Upper lobe of right lung (tissue), 1 donor: ENCODE data around the gene TTLL4. TPM values are rescaled to one million over a fixed set of nuclear protein-coding genes. Genes with fewer than 3 reads are reported as not detected.

Experiments
- ATAC-seq: fragments of 200-7000 bp; cut with Tn5 transposase; one replicate; pipeline ENCODE4 v1.9.1; 2020; ENCODE audit warnings: mild to moderate bottlenecking, moderate library complexity
- DNase-seq: peaks from one replicate; pipeline ENCODE4 v3.0.0-alpha.2; 2020
- H3K27ac ChIP-seq: fragments of 200-600 bp; one replicate; pipeline ENCODE4 v1.8.0; 2022
- H3K27me3 ChIP-seq: fragments of 200-600 bp; one replicate; pipeline ENCODE4 v1.8.0; 2022; ENCODE audit warnings: mild to moderate bottlenecking
- H3K36me3 ChIP-seq: fragments of 200-600 bp; one replicate; pipeline ENCODE4 v1.8.0; 2022
- H3K4me1 ChIP-seq: fragments of 200-600 bp; one replicate; pipeline ENCODE4 v1.8.0; 2022
- H3K4me3 ChIP-seq: fragments of 200-600 bp; one replicate; pipeline ENCODE4 v1.8.0; 2022; ENCODE audit warnings: mild to moderate bottlenecking
- H3K9me3 ChIP-seq: fragments of 200-600 bp; one replicate; pipeline ENCODE4 v1.8.0; 2022
- CTCF ChIP-seq: fragments of 200-600 bp; IDR thresholded peaks from one replicate; pipeline ENCODE4 v1.8.0; 2022; ENCODE audit warnings: antibody characterized with exemption
- intact Hi-C: fragments of 100-400 bp; cut with DNase I; formaldehyde crosslinking; loops from one replicate; pipeline ENCODE4 v1.11.0; 2022
- total RNA-seq: library from RNA; stranded (reverse); fragmentation: NEBNext Ultra II Directional; extraction: Animal tissue kit (Norgen Biotek cat#: 25700); gene quantifications from one replicate; pipeline ENCODE4 v1.2.1, GENCODE V29; 2021
- donor health status: DM: no; HTN: yes; CAD: no; lungs with severe emphysema.

TTLL4 gene
- total RNA-seq, 1 donor from 2014 or later, result 29.5 TPM

DNA sequence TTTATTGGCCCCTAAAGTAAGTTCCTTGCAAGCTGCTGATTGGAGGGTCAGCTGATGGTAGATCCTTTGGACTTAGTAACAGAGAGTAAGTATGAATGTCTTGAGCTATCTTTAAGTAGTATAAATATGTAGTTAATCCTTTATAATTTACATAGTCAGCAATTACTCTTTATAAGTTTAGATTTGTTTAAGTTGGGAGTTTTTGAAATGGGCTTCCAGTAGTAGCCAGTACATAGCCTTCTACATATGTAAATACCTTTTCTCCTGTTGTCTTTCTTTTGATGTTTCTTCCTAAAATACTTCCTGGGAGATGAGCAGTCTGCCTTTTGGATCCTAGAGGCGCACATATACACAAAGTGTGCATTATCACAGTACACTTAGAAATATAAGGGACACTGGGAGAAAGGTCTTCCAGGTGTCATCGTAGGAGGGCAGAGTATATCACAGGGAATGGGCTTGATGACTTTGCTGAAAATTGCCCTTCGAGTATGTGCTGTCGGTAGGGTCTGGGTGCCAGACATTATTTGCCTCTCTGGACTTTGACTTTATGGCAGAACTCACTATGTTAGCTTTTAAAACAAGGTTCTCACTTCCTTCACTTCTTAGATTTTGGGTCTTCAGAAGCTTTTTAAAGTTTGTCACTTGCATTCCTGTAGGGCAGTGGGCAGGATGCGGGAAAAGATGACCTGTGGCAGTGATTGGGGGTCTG is 21.6 kb downstream of the TTLL4 start:
- peak overlapping the region; percentile 67 for H3K27ac ChIP-seq
- H3K36me3 ChIP-seq, result no peaks in the 10 kb centered on the region
- ATAC-seq, result no peak
- no peak overlapping the region for H3K4me3 ChIP-seq
- peaks cover 5% of the 10 kb centered on the region for H3K9me3 ChIP-seq
- no peak for TF ChIP-seq CTCF
- H3K27me3 ChIP-seq, result no peaks in the 10 kb centered on the region
- peaks cover 28% of the 10 kb centered on the region for H3K4me1 ChIP-seq
- intact Hi-C loops, result no loop called here
- DNase-seq, result no peak

DNA sequence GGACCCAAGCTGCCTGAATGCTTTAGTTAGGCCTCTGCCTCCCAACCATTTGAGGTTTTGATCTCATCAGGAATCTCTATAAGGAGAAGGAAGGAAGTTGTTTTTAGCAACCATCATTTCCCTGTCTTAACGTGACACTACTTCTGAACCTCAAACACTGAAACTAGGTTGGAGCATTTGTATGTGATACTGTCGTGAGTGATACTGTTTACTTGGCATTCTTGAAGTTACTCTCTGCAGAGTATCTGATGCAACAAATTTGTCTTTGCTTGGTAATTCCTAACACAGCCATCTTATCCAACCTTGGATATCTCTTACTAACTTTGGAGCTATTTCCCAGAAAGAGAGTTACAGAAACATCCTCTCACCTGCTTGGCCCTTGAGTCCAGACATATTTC is 22.1 kb downstream of the TTLL4 start:
- Histone ChIP-seq H3K9me3 (no peaks in the 10 kb centered on the region), H3K4me1 (peaks cover 28% of the 10 kb centered on the region), H3K27ac (peak overlapping the region; percentile 67), H3K27me3 (no peaks in the 10 kb centered on the region), H3K36me3 (peaks cover 5% of the 10 kb centered on the region), H3K4me3 (no peak overlapping the region)
- TF ChIP-seq CTCF, result no peak
- DNase-seq (no peak), ATAC-seq (no peak)
- intact Hi-C loops, result no loop called here

DNA sequence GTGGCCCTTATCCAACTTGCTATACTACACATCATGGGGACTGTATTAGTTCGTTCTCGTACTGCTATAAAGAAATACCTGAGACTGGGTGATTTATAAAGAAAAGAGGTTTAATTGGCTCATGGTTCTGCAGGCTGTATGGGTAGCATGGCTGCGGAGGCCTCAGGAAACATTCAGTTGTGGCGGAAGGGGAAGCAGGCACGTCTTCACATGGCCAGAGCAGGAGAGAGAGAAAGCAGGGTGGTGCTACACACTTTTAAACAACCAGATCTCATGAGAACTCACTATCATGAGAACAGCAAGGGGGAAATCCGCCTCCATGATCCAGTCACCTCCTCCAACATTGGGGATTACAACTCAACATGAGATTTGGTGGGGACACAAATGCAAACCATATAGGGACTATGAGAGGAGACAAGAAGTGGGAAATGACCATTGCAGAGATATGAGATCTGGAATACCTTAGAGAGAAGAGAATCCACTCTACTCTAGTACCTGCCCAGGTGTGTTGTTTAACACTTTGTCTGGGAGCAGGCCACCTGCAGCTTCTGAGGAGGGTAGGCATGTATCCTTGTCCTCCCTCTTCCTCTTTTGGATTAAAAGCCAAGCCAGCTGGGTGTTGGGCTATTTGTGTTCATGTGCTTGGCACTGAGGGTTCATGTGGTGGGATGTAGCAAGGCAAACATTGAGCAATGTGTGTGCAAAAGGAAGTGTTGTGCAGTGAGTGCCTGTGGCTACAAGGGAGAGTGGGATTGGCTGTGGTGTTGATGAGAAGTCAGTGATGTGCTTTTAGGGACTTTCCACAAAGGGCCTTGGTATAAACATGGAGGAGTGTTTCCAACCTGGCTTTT is 22.8 kb downstream of the TTLL4 start:
- H3K36me3 ChIP-seq, result peaks cover 11% of the 10 kb centered on the region
- TF ChIP-seq CTCF, result no peak
- peaks cover 28% of the 10 kb centered on the region for H3K4me1 ChIP-seq
- ATAC-seq (peak; percentile 92), DNase-seq (no peak)
- intact Hi-C loops, result no loop called here
- H3K27ac ChIP-seq, result peak overlapping the region; percentile 37
- no peaks in the 10 kb centered on the region for H3K27me3 ChIP-seq
- H3K9me3 ChIP-seq, result no peaks in the 10 kb centered on the region
- no peak overlapping the region for H3K4me3 ChIP-seq

- no peak overlapping the region for H3K4me3 ChIP-seq
- intact Hi-C loops, result no loop called here
- TF ChIP-seq CTCF, result no peak
- H3K27me3 ChIP-seq, result no peaks in the 10 kb centered on the region
- H3K4me1 ChIP-seq, result peaks cover 28% of the 10 kb centered on the region
- ATAC-seq (no peak), DNase-seq (no peak)
- no peak overlapping the region for H3K27ac ChIP-seq
- peaks cover 20% of the 10 kb centered on the region for H3K36me3 ChIP-seq
- no peaks in the 10 kb centered on the region for H3K9me3 ChIP-seq
Observed at GRCh38 chr2:218734190-218734975, 23.7 kb downstream of the TTLL4 start.

DNA sequence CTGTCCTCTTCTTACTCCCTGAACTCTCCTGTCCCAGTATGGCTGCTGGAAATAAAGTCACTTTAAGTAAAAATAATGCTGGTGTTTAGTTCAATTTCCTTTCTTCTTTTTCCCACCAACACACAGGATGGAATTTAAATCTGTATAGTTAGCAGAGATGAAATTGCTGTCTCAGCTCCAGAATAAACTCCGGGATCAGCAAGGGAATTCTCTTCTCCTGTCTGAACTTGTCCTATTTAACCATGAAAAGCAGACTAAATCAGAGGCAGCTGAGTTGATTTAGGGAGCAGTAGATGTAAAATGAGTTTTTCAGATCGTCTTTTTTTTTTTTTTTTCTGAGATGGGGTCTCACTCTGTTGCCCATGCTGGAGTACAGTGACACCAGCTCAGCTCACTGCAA is 25.9 kb downstream of the TTLL4 start:
- intact Hi-C loops, result no loop called here
- Histone ChIP-seq H3K36me3 (peaks cover 36% of the 10 kb centered on the region), H3K27ac (no peak overlapping the region), H3K4me3 (no peak overlapping the region), H3K9me3 (no peaks in the 10 kb centered on the region), H3K4me1 (peaks cover 21% of the 10 kb centered on the region), H3K27me3 (no peaks in the 10 kb centered on the region)
- no peak for TF ChIP-seq CTCF
- DNase-seq, result no peak
- ATAC-seq, result no peak
